Measurements from ENCODE around the gene FLACC1. TPM values are rescaled to one million over a fixed set of nuclear protein-coding genes. Genes with fewer than 3 reads are reported as not detected.
"Not testable (repeated sequence)": the region's sequence is repeated elsewhere in the genome, so short reads cannot be mapped to it uniquely, and the experiment has no call there.

Gene FLACC1
- total RNA-seq, 1 experiment from 2014 or later, result 1.3 TPM

DNA sequence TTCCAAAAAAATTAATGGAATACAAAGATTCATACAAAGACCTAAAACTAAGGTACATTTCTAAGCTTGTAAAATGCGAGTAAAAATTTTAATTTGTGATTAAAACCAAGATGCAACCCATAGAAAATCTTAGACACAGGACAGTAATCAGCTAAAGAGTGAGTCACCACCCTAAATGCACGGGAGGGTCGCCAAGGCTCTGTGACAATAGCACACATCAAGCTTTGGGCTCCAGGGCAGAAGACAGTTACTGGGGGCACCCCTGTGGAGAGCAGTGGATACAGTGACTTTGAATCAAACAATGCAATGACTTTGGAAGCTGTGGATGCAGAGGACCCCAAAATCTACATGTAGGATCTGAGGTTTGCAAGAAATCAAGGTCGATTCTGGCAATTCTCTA is 7.5 kb downstream of the FLACC1 start:
- no peak for DNase-seq (ENCODE audit: low read depth)

- DNase-seq (ENCODE audit: low read depth), result no peak
Observed at GRCh38 chr2:201348758-201349157, 8.4 kb downstream of the FLACC1 start.

DNA sequence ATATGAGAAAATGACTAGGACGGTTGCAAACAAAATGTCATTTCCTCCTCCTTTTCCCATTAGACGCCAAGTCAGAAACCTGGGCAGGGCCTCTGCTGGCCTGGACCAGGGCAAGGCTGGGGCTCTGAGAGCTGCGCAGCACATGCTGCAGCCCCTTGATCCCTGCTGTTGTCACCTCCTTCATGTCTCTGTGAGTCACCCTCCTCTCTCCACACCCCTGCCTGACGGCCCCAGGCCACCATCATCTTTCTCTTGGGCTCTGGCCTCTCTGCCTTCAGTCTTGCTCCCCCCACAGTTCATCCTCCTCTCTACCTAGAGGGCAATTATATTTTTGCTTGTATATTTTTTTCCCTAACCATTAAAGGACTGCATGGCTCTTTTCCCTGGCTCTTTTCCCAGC is 10.0 kb downstream of the FLACC1 start:
- DNase-seq (ENCODE audit: low read depth), result no peak

DNA sequence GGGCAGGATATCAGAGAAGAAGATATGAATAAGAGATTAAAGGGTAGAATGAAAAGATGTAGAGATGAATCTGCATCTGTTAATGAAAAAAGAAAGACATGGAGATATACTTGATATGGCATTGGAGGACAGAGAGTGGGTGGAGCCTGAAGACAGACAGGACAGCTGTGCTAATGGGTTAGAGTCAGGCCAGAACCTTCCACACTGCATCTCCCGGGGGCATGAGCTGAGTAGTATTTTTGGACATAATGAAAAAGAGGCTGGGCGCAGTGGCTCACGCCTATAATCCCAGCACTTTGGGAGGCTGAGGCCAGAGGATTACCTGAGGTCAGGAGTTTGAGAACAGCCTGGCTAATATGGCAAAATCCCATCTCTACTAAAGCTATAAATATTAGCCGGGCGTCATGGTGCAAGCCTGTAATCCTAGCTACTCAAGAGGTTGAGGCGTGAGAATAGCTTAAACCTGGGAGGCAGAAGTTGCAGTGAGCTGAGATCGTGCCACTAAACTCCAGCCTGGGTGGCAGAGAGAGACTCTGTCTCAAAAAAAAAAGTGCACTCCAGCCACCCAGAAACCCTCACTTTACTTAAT is 11.4 kb downstream of the FLACC1 start:
- peak; percentile 75 for DNase-seq (ENCODE audit: low read depth)

- DNase-seq (ENCODE audit: low read depth), result no peak
Observed at GRCh38 chr2:201344663-201345366, 12.3 kb downstream of the FLACC1 start.

DNA sequence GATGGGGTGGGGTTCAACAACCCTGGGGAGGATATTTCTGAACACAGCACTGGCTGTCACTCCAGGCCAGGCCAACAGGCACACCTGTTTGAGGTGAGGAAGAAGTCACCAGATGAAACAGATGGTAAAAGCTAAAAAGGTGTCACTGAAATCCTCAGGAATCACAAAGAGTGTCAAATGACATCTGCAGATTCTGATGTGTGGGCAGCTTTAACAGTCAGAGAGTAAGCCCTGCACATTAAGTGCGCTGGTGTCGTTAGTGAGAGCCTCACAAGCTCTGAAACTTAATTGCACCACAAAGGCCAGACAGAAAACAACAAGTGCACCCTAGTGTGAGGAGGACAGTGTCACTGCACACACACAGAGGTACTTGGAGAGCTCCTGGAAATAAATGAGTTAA is 13.6 kb downstream of the FLACC1 start:
- DNase-seq (ENCODE audit: low read depth), result no peak

GRCh38 chr2:201342923-201343322 is 14.2 kb downstream of the FLACC1 start:
- DNase-seq (ENCODE audit: low read depth), result no peak

GRCh38 chr2:201329409-201329808 is 27.7 kb downstream of the FLACC1 start:
- no peak for DNase-seq (ENCODE audit: low read depth)

GRCh38 chr2:201327678-201328077 is 29.5 kb downstream of the FLACC1 start:
- DNase-seq (ENCODE audit: low read depth), result no peak

GRCh38 chr2:201322772-201323171 is 34.4 kb downstream of the FLACC1 start:
- no peak for DNase-seq (ENCODE audit: low read depth)

DNA sequence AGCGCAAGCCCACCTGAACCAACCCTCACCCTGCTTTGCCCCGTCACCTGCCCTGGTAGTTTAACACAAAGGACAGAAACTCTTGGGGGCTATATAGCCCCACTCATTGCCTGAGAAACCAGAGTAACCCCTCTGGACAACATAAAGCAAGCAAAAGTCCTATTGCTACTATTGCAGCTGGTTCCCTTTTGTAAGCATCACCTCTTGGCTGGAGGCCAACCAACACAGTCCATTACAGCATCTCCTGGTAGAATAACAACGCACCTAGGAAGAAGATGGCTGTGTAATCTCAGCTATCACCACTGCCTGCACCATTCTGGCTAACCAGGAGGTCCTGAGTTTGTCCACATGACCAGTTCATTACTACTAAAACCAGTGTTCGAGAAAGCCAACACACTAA is 36.4 kb downstream of the FLACC1 start:
- DNase-seq (ENCODE audit: low read depth), result no peak

- DNase-seq (ENCODE audit: low read depth), result no peak
Observed at GRCh38 chr2:201320257-201320656, 36.9 kb downstream of the FLACC1 start.

- no peak for DNase-seq (ENCODE audit: low read depth)
Observed at GRCh38 chr2:201319511-201319910, 37.6 kb downstream of the FLACC1 start.

- no peak for DNase-seq (ENCODE audit: low read depth)
Observed at GRCh38 chr2:201313362-201313761, 43.8 kb downstream of the FLACC1 start.

DNA sequence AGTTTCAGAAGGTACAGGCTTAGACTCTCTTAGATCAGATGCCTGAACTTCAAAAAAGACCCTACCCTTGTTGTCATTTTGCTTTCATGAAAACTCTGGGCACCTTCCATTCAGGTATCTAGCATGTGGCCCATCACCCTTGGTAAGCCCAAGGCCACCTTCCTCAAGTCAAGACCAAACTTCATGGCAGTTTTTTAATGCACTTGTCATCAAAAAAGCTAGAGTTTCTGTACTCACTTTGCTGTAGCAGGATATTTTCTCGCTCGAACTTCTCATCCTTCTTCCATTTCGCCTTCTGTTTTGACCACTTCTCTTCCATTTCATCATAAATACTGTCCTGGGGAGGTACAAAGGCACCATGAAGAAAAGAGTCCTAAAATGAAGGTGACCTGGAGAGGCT is 48.2 kb downstream of the FLACC1 start:
- no peak for DNase-seq (ENCODE audit: low read depth)

- no peak for DNase-seq (ENCODE audit: low read depth)
Observed at GRCh38 chr2:201307876-201308275, 49.3 kb downstream of the FLACC1 start.

- not testable (repeated sequence) for DNase-seq (ENCODE audit: low read depth)
Observed at GRCh38 chr2:201299929-201300328, 57.2 kb downstream of the FLACC1 start.

DNA sequence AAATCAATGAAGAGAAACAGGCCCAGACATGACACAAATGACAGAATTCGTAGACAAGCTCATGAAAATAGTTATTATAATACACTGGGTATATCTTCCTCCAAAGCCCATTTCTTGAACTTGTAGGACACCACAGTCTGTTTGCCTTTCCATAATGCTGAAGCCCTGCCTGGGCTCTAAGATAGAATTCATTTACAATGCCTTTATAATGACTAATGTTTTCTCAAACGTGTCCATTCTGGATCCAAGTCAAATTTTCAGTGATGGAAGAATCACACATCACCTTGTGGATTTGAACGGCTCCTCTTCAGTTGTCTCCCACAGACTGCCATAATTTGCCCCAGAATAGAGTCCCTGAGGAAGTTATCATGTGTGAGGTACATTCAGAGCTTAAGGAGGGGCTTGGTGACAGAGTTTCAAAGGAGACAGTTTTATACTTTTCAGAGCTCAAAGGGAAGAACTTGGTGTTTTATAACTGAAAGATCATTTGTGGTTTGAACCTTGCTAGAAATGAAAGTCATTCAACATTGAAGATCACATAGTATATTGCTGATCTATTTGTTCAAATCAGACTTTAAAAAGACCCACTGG is 58.6 kb downstream of the FLACC1 start:
- peak; percentile 23 for DNase-seq (ENCODE audit: low read depth)

- DNase-seq (ENCODE audit: low read depth), result not testable (repeated sequence)
Observed at GRCh38 chr2:201290457-201291148, 66.5 kb downstream of the FLACC1 start.

DNA sequence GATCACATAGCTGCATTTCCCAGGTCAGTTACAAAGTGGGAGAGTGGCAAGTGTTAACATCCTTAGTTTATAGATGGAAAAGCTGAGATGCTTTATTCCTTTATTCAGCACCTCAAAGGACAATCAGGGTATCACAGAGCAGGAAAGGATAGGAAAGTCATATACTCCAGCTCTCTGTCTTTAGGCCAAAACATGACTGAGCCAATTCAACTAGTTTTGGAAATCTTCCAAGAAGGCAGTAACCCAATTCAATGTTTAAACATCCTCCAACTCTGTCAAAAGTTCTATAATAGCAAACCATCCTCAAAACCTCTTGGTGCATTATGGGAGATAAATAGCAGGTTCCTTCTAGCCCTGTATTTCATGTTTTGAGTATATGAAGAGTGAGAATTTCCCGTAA is 71.6 kb downstream of the FLACC1 start:
- no peak for DNase-seq (ENCODE audit: low read depth)

DNA sequence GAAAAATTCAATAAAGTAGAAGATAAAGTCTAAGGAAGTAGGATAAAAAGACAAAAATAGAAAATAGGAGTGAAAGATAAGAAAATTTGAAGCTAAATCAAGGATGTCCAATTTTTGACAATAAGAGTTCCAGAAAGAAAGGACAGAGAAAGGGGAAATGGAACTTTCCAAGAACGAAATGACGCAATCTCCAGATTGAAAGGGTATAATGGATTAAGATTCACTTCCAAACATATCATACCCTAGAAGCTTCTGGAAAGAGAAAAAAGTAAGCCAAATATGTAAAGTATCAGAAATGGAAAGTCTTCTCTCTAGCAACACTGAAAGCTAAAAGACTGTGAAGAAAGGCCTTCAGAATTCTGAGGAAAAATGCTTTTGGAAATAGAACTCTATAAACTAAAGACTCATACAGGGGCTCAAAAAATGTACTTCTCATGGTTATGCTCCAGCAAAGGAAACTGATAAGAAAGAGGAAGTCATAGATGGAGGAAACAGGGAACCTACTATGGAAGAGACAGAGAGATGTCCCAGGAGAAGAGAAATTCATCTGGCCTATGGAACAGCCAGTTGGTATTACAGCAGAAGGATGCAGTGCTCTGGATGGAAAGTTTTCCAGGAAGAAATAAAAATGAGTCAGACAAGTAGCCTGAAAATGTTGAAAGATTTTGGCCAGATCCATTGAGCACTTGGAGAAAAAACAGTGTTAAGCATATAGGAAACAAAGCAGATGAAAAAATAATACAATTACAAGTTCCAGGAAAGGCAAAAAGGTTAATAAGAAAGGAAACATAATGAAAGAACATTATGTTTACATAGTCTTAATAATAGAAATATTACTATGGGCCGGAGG is 76.7 kb downstream of the FLACC1 start:
- DNase-seq (ENCODE audit: low read depth), result no peak

- no peak for DNase-seq (ENCODE audit: low read depth)
Observed at GRCh38 chr2:201279079-201279478, 78.1 kb downstream of the FLACC1 start.
